ENCODE results near the gene VTI1A. TPM values are rescaled to one million over a fixed set of nuclear protein-coding genes. Genes with fewer than 3 reads are reported as not detected.

VTI1A gene
- total and polyA plus RNA-seq, 2 of the 13 experiments (the other 11 are each of a cell fraction or from before 2014, with no cell fraction given): 11.7 to 32.7 TPM

DNA sequence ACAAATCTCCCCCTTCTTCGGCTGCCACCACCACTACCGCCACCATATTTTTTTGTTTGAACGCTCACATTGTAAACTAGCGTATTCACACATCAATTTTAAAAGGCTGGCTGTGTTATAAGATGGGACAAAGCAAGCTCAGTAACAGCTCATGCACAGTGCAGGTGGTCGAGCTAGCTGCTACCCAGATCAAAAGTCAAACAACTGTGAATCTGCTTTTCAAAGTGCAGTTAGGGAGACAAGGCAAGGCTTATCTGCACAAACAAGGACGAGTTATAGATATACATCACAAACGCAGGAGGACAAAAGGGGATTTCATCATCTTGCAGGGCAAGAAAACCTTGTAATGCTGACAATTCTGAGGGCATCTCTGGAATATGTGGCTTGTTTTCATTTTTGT is 231.6 kb downstream of the VTI1A start (continued):
- TF ChIP-seq POLR2G (IDR thresholded peaks at IDR 0.05; ENCODE audit: low read depth, low read length) (no peak), ZNF772 (CRISPR knock-in tag; IDR thresholded peaks at IDR 0.05) (0 out of 2 replicates have a peak, but pooled peaks have one; percentile 23), ZFP36 (IDR thresholded peaks at IDR 0.05; ENCODE audit: borderline replicate concordance, low read depth, low read length, partially characterized antibody) (no peak), RFX1 (IDR thresholded peaks at IDR 0.05) (no peak), ZNF879 (CRISPR knock-in tag; IDR thresholded peaks at IDR 0.05) (no peak), TGIF2 (CRISPR knock-in tag; IDR thresholded peaks at IDR 0.05) (no peak; the same call in 1 of the 2 replicates), SP140L (CRISPR knock-in tag; IDR thresholded peaks at IDR 0.05; ENCODE audit: borderline replicate concordance) (0 out of 2 replicates have a peak, but pooled peaks have one; percentile 85), NFIB (CRISPR knock-in tag; IDR thresholded peaks at IDR 0.05; ENCODE audit: borderline replicate concordance) (no peak), RAD21 (CRISPR knock-in tag; IDR thresholded peaks at IDR 0.05) (no peak), MIXL1 (CRISPR knock-in tag; IDR thresholded peaks at IDR 0.05) (peak; percentile 69), ZNF781 (CRISPR knock-in tag; IDR thresholded peaks at IDR 0.05; ENCODE audit: borderline replicate concordance, not compliant biosample characterization) (no peak), MED1 (CRISPR knock-in tag; IDR thresholded peaks at IDR 0.05) (peak; percentile 91), MBD4 (IDR thresholded peaks at IDR 0.05; ENCODE audit: borderline replicate concordance, low read length) (no peak), STAG1 (CRISPR knock-in tag; IDR thresholded peaks at IDR 0.05) (peak; percentile 50), JDP2 (CRISPR knock-in tag; IDR thresholded peaks at IDR 0.05; ENCODE audit: borderline replicate concordance) (no peak), MEIS2 (CRISPR knock-in tag; IDR thresholded peaks at IDR 0.05) (peak; percentile 51; the same call in 1 of the 2 replicates), SPEN (CRISPR knock-in tag; IDR thresholded peaks at IDR 0.05; ENCODE audit: low read depth) (no peak), PITX1 (CRISPR knock-in tag; IDR thresholded peaks at IDR 0.05) (peak; percentile 79), CHD2 (IDR thresholded peaks at IDR 0.05; ENCODE audit: low read depth, low read length) (no peak), ZNF567 (CRISPR knock-in tag; IDR thresholded peaks at IDR 0.05; ENCODE audit: borderline replicate concordance) (no peak), ATRX (CRISPR knock-in tag; IDR thresholded peaks at IDR 0.05; ENCODE audit: borderline replicate concordance) (no peak)
- TF ChIP-seq, protein P1, sequence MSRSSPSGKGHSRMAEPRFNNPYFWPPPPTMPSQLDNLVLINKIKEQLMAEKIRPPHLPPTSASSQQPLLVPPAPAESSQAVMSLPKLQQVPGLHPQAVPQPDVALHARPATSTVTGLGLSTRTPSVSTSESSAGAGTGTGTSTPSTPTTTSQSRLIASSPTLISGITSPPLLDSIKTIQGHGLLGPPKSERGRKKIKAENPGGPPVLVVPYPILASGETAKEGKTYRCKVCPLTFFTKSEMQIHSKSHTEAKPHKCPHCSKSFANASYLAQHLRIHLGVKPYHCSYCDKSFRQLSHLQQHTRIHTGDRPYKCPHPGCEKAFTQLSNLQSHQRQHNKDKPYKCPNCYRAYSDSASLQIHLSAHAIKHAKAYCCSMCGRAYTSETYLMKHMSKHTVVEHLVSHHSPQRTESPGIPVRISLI (CRISPR knock-in tag; IDR thresholded peaks at IDR 0.05; ENCODE audit: borderline replicate concordance): no peak
- TF ChIP-seq, protein P2, sequence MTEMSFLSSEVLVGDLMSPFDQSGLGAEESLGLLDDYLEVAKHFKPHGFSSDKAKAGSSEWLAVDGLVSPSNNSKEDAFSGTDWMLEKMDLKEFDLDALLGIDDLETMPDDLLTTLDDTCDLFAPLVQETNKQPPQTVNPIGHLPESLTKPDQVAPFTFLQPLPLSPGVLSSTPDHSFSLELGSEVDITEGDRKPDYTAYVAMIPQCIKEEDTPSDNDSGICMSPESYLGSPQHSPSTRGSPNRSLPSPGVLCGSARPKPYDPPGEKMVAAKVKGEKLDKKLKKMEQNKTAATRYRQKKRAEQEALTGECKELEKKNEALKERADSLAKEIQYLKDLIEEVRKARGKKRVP (CRISPR knock-in tag; IDR thresholded peaks at IDR 0.05): peak in 1 of 2 experiments; percentile 94; a peak in 2 of 4 replicates
- TF ChIP-seq, protein P3, sequence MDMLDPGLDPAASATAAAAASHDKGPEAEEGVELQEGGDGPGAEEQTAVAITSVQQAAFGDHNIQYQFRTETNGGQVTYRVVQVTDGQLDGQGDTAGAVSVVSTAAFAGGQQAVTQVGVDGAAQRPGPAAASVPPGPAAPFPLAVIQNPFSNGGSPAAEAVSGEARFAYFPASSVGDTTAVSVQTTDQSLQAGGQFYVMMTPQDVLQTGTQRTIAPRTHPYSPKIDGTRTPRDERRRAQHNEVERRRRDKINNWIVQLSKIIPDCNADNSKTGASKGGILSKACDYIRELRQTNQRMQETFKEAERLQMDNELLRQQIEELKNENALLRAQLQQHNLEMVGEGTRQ (IDR thresholded peaks at IDR 0.05; ENCODE audit: low read depth, low read length): no peak
- TF ChIP-seq, protein P3 (CRISPR knock-in tag; IDR thresholded peaks at IDR 0.05; ENCODE audit: borderline replicate concordance): no peak
- TF ChIP-seq, protein P4, sequence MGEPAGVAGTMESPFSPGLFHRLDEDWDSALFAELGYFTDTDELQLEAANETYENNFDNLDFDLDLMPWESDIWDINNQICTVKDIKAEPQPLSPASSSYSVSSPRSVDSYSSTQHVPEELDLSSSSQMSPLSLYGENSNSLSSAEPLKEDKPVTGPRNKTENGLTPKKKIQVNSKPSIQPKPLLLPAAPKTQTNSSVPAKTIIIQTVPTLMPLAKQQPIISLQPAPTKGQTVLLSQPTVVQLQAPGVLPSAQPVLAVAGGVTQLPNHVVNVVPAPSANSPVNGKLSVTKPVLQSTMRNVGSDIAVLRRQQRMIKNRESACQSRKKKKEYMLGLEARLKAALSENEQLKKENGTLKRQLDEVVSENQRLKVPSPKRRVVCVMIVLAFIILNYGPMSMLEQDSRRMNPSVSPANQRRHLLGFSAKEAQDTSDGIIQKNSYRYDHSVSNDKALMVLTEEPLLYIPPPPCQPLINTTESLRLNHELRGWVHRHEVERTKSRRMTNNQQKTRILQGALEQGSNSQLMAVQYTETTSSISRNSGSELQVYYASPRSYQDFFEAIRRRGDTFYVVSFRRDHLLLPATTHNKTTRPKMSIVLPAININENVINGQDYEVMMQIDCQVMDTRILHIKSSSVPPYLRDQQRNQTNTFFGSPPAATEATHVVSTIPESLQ (CRISPR knock-in tag; conservative IDR thresholded peaks at IDR 0.05): no peak

Data from HepG2 (cell line).